Measurements from ENCODE around the gene DCAF15.
"Not testable (repeated sequence)": the region's sequence is repeated elsewhere in the genome, so short reads cannot be mapped to it uniquely, and the experiment has no call there.

The DCAF15 gene

DNA sequence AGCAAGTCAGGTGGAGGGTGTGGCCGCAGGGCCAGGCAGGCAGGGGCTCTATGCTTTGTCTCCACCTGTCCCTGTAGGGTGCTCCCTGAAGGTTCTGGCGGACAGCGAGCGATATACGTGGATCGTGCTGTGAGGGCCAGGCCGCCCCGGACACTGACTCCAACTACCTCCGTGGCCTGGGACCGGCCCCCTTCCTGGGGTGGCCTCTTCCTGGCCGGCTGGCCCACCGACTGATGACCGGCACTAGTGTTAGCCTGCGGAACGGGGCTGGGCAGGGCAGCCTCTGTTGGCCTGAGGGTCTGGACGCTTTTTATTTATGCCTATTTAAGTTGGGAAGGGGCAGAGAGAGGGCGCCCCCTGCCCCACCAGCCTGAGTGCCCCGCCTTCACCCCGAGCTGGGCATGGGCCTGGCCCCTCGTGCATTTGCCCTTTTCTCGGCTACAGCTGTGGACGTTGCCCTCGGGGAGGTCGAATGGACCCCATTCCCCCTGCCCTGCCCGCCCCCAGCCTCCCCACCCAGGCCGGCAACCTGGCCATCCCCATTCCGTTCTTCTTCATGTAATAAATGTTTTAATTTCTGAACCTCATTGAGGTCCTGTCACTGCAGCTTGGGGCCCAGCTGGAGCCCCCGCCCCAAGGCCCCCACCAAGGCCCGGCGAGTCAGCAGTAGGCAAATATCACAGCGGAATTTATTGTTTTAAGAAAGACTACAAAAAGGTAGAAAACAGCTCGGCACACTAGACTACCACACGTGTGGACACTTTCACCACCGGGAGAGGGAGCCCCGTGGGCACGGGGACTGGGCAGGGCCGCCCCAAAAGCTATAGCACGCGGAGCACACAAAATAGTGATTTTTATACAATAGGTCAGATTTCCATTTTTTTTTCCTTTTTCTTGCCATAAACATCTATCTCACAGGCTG is 8.8 kb downstream of the DCAF15 start:
- DNase-seq, result no peak

DNA sequence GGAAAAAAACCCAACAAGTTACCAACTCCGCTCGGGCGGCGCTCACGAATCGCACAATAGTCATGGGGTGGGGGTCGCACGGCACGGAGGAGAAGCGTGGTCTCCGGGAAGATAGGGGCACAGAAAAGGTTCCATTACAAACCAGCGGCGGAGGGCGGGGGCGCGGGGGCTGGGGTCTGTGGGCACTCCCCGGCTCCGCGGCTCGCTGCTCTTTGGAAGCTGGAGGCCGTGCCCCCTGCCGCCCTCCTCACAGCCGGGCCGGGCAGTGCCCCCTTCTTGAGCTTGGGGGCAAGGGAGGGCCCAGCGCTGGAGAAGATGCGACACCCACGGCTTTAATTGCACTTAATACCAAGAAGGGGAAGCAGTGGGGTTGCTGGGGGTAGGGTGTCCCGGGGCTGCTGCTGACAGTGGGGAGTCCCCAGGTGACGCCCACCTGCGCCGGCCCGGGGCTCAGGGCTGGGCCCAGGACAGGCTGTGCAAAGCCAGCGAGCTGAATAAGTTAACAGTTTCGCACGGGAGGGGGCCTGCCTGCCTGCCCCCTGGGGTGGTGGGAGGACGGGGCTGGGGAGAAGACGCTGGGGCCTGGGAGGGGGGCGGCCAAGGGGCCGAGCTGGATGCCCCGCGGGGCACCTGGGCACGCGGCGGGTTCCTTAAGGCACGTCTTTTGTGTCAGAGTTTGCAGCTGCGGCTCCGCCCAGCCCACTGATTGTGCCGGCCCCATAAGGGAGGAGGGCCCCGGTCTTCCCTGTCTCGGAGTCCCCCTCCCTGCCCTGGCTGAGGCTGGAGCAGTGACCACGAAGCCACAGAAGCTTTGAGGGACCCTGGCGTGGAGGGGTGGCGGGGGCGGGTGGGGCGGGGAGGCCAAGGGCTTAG is 9.8 kb downstream of the DCAF15 start:
- no peak for DNase-seq

DNA sequence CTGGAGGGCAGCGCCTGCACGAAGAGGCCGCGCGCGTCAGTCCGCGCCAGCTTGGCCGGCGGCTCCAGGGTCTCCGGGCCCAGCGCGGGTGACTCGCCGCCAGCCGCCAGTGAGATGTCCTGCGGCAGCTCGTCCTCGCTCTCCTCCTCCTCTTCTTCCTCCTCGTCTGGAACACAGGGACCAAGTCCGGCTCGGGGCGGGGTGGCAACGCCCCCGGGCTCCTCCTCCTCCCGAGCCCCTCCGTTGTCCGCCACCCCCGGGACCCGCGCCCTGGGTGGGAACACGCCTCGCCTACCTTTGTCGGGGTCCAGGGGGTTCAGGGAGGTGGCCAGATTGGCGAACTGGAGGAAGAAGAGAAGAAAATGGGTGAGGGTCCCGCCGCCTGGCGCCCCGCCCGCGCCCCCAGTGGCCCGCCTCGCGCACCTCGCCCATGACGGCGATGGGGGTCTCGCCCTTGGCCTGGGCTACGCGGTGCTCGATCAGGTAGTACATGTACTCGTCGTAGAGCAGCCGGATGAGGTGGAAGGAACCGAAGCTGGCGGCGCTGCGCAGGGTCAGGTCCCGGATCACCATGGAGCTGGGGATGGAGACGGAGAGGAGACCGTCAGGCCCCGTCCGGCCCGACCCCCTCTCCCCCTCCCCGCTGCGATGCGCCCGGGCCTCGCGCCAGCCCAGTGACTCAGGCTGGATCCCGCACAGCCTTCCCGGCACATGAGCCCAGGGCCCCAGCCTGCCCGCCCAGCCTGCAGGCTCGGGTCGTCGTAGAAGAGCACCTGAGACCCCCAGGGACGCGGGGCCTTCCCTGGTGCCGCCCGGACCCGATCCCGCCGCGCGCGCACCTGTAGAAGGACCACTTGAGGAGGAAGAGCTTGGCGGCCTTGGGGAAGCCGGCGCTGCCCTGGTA is 10.6 kb downstream of the DCAF15 start:
- no peak for DNase-seq

DNA sequence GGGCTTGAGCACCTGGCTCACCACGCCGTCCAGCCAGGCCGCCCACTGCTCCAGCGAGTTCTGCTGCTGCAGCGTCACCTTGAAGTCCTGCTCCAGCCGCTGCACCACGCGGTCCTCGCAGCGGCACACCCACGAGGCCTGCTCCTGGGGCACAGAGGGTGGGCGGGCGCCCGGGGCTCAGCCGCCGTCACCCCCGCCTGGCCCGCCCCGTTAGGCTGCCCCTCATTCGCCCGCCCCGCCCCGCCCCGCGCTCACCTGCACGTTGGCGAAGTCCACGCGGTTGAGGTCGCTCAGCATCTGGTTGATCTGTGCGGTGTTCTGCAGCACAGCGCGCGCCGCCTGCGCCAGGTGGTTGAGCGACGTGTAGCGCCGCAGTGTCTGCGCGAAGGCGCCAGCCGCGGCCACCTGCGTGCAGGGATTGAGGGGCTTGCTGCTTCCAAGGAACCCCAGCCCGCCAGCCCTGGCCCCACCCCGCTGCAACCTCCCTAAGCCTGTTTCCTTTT is 11.3 kb downstream of the DCAF15 start:
- DNase-seq, result no peak

DNA sequence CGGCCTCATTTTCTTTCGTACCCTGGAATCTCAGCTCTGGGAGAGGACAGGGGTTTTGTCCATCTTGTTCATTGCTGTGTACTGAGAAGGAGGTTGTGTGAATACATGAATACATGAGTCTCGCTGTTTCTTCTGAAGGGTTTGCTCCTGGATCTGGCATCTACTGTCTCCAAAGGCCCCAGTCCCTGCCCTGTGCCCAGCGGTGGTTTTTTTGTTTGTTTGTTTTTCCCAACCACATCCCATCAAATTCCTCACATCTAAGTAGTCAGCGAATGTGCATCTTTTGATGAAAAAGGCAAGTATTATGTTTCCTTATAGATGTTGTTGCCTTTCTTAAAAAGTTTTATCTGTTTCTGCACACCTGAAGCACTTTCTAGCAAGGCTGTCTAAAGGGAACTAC is 12.5 kb downstream of the DCAF15 start:
- no peak for DNase-seq

DNA sequence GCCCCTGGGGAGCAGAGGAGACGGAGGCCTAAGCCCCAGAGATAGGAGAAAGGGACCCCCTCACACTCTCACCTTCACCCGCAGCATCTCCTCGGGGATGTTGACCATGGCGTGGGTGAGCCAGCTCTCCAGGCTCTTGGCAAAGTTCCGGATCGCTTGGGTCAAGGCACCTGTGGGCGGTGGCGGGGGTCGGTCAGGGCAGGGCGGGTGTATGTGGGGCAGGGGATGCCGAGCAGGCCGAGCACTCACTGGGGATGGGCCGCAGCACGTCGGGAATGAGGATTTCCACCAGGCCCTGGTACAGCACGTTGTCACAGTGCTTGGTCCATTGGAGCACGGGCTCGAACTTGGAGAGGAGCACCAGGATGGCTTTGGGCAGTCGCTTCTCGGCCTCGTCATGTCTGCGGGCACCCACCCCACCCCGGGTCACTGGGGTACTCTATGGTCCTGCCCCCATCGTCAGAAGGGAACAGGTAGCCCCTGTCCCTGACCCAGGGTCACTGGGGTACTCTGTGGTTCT is 13.1 kb downstream of the DCAF15 start:
- no peak for DNase-seq

DNA sequence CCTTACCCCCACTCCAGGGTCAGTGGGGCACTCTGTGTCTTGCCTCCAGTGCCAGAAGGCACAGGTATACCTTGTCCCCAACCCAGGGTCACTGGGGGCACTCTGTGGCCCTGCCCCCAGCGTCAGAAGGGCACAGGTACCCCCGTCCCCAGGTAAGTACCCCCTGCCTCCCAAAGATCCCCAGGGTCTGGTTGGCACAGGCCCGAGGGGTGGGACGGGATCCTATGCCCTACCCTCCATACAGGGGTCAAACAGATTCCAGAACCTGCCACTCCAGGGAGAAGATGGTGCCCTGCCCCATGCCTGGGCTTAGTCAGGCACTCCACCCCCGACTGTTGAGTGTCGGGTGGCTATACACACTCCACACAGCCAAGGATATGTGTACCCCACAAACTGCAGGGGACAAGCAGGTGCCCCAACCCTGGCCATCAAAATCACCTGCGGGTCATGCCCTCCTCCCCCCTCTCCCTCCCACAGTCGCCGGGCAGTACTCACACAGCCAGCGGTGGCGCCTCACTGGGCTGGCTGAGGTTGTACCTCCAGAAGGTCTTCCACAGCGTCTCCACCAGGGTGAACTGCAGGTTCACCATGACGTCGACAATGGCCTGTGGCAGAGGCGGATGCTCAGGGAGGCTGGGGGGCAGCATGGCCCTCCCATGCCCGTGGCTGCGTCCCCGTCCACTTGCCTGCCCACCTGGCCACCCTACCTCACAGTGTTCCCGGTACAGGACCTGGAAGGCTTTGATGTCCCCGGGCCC is 13.8 kb downstream of the DCAF15 start:
- DNase-seq, result no peak

DNA sequence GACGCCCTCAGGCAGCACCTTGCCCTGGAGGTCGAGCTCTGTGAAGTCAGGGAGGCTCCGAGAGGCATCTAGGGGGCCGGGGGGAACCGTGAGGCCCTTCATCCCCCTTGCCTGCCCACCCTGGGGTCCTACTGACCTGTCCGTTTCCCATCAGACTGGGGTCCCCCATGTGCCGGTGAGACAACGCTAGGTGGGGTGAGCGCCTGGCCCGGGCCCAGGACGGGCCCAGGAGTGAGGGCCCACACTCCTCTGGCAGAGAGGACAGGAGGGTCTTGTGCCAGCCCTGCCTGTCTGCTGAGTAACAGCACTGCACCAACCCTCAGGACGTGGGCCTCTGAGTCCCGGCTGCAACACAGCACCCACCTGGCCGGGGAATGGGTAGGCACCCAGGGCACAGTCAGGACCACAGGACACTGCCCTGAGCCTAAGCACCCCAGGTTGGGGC is 14.4 kb downstream of the DCAF15 start:
- no peak for DNase-seq

DNA sequence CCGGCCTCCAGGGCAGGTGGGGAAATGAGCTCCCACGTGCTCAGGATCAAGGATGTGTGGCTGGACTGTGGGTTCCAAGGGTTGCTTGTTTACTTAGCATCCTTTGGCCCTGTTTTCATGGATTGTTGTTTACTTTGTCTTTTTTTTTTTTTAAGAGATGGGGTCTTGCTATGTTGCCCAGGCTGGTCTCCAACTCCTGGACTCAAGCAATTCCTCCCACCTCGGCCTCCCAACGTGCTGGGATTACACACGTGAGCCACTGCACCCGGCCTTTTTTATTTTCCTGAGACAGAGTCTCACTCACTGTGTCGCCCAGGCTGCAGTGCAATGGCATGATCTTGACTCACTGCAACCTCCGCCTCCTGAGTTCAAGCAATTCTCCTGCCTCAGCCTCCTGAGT is 14.9 kb downstream of the DCAF15 start:
- not testable (repeated sequence) for DNase-seq

DNA sequence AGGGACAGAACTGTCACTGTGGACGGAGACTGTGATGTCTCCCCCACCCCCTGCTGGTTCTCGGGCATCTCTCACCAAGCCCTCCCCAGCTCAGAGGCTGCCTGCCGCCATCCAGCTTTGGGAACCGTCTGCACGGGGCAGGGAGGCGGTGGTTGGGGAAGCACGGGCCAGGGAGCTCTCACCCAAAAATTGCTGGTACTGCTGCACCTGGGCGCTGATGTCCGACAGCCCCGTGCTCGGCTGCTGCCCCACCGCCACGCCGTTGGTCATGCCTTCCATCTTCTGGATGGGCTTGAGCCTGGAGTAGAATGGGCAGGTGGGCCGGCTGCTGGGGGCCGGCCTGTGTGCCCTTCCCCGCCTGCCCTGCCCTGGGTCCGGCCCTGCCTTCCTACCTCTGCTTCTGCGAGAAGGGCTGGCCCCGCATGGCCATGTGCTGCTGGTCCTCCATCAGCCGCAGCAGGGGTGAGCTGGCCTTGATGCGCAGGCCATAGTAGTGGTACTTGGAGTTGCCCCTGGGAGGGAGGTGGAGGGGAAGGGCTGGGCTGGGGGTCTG is 16.1 kb downstream of the DCAF15 start:
- DNase-seq, result no peak

DNA sequence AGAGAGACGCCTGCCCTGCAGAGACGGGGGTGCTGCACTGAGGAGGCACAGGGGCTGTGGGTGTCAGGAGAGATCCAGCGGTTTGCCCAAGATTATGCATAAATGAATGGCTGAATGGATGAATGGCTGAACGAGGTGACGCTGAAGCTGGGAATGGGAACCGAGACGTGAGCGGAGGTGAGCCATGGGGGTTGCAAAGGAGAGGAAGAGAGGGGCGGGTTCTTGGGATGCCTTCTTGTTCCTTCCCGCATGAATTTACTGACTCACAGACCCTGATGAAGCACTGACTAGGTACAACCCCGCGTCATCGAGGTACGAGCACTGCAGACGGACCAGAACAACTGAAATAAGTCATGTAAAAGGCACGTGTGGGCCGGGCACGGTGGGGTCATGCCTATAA is 16.7 kb downstream of the DCAF15 start:
- DNase-seq, result no peak

DNA sequence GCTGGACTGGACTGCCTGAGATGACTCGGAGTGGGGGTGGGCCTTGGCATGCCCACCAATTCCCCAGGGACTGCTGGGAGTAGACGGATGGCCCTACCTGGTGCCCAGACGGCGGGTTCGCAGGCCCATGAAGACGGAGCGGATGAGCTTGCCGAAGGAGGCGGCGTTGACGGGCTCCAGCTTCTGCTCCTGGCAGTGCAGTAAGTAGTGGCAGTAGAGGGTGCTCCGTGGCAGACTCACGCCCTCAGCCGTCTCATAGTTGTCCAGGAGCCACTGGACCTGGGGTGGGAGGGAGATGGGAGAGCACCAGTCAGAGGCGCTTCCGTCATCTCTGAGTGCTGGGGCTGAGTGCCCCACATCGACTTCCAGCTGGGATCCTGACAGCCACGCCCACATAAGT is 17.6 kb downstream of the DCAF15 start:
- DNase-seq, result no peak

DNA sequence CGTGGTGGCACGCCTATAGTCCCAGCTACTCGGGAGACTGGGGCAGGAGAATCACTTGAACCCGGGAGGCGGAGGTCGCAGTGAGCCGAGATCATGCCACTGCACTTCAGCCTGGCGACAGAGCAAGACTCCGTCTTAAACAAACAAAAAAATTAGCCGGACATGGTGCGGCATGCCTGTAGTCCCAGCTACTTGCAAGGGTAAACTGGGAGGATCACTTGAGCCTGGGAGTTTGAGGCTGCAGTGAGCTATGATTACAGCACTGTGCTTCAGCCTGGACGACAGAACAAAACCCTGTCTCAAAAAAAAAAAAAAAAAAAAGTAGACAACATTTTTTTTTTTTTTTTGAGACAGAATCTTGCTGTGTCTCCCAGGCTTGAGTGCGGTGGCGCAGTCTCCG is 19.6 kb downstream of the DCAF15 start:
- not testable (repeated sequence) for DNase-seq

DNA sequence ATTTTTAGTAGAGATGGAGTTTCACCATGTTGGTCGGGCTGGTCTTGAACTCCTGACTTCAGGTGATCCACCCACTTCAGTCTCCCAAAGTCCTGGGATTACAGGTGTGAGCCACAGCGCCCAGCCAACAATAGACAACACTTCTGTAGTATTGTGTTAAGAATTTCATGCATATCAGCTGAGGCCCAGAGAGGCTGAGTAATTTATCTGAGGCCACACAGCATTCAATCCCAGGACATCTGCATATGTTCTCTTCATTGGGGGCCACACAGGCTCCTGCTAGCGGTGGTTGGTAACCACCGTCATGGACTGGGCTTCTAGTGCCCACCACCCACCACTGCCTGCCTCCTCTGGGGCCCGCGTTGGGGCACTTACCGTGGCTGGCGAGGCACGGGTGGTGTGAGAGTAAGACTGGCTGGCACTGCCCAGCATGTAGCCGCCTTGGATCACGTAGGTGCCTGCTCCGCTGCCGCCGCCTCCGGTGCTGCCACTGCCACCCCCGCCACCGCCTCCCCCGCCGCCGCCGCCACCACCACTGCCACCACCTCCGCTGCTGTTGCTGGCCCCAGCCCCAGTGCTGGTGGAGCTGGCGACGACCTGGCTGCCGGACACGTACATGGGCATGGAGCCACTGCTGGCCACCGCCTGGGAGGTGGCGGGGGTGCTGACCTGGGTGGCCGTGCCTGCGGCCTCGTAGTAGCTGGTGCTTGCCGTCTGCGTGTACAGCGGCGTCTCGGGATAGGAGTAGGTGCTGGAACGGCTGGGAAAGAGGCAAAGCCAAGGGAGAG is 20.3 kb downstream of the DCAF15 start:
- DNase-seq, result no peak

DNA sequence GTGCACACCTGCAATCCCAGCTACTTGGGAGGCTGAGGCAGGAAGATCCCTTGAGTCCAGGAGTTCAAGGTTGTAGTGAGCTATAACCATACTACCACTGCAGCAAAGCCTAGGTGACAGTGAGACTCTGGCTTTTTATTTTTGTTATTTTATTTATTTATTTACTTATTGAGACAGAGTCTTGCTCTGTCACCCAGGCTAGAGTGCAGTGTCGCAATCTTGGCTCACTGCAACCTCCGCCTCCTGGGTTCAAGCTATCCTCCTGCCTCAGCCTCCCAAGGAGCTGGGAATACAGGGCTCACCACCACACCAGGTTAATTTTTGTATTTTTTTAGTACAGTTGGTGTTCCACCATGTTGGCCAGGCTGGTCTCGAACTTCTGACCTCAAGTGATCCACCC is 21.2 kb downstream of the DCAF15 start:
- DNase-seq, result not testable (repeated sequence)

DNA sequence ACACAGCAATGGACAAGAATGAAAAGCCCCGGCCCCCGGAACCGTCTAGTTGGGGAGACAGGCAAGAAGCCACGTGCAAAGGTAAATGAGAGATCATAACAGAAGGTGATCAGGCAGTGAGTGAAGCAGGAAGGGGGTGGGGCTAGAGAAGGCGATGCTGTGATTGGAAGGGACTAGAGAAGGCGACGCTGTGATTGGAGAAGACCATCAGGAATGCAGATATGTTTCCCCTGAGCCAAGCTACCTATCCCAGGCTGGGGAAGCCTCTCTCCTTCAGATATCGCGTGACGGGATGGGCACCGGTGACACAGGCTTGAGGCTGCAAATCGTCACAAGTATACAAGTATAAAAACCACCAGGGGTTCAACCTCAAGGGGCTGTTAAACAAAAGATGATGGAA is 21.8 kb downstream of the DCAF15 start:
- DNase-seq, result peak; percentile 31

DNA sequence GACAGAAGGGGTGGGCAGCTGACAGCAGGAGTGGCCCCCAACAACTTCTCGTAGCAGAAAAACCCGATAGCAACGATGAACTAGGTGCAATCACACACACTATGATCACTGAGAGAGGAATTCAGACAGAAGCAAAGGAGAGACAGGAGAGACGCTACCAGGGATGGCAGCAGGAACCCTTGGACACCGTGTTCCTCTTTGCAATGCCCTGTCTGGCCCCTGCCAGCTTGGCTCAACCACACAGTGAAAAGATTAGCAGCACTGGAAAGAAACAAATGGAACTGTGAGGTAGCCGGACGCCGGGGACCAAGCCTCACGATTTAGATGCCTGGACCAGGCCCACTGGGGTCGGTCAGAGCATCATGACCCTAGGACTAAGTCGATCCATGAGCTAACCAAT is 23.6 kb downstream of the DCAF15 start:
- DNase-seq, result no peak

DNA sequence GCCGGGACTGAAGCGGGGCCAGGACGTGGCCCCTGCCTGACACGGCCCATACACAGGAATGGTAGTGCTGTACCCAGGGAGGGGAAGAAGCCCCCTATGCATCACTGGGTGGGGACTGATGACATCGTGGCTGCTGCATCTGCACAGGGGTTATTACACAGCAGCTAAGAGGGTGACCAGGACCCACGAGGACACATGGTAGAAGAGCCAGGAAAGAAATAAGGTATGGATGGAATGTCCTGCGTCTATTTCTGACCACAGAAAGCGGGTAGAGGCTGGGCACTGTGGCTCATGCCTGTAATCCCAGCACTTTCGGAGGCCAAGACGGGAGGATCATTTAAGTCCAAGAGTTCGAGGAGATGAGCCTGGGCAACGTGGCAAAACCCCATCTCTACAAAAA is 24.1 kb downstream of the DCAF15 start:
- DNase-seq, result no peak

DNA sequence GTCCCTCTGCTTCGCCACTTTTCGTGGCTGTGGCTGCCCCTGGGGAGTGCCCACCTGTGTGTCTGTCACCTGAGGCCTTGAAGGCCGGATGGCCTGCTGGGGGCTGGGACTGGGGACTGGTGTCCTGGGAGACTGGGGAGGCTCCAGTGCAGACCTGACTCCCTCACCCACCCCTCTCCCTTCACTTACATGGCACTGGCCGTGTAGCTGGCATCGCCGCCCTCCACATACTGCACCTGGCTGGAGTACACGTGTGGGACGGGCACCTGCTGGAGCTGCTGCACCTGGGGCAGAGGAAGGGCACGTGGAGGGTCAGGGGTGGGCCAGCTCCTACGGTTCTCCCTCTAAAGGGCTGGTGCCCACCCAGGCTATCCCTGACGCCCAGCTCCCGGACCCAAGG is 25.5 kb downstream of the DCAF15 start:
- DNase-seq, result no peak

All from activated CD4-positive, alpha-beta T cell treated with anti-CD3 and anti-CD28 coated beads, Interleukin-2, amount 50 U/mL, for 16 hours (primary cell).